Pericardium fibroblast (primary cell): Measurements from ENCODE around the gene SLC35G6. TPM values are rescaled to one million over a fixed set of nuclear protein-coding genes. Genes with fewer than 3 reads are reported as not detected.

ENCODE experiments used
- total RNA-seq: library from RNA; depleted of rRNA; stranded (reverse); fragments of >200 nt; gene quantifications from 2 replicates; pipeline ENCODE4 v1.2.3, GENCODE V29; 2015

The SLC35G6 gene
- not detected in 2 replicates for total RNA-seq

GRCh38 chr17:7481275-7481674 lies at the start of gene SLC35G6:
Gene SLC35G6, plus strand, starts transcription at chr17:7481446. Its CDS starts 71 bp downstream, at chr17:7481517.

GRCh38 chr17:7439462-7440112 lies 41.7 kb upstream of the SLC35G6 start, which contains the start of gene FGF11:
Gene FGF11, plus strand, starts transcription at chr17:7439512. Its CDS starts 109 bp downstream, at chr17:7439621.

GRCh38 chr17:7444682-7445618 lies 36.3 kb upstream of the SLC35G6 start, which contains the start of gene CHRNB1:
Gene CHRNB1, plus strand, starts transcription at chr17:7445061. Its CDS starts 67 bp downstream, at chr17:7445128.

GRCh38 chr17:7479213-7480088 lies 1.8 kb upstream of the SLC35G6 start, which contains the start of gene ZBTB4:
Gene ZBTB4, minus strand, starts transcription at chr17:7479631. Its CDS starts 12,830 bp downstream, at chr17:7466801.

GRCh38 chr17:7484067-7484918 lies 3.0 kb downstream of the SLC35G6 start, which contains the start of gene POLR2A:
Gene POLR2A, plus strand, starts transcription at chr17:7484366.

Other genes starting within 250 kb of the SLC35G6 start
- gene DVL2, start 246.9 kb upstream of the SLC35G6 start, total RNA-seq: 61.8 and 63.7 TPM in 2 replicates
- gene PHF23, start 242.0 kb upstream of the SLC35G6 start, total RNA-seq: 37.1 and 52.7 TPM in 2 replicates
- 916 and 1,059 TPM in 2 replicates for gene GABARAP, start 239.0 kb upstream of the SLC35G6 start, total RNA-seq
- 56.2 and 97.6 TPM in 2 replicates for gene CTDNEP1, start 229.7 kb upstream of the SLC35G6 start, total RNA-seq
- gene ELP5, start 229.2 kb upstream of the SLC35G6 start, total RNA-seq: 24.4 and 27.7 TPM in 2 replicates
- 0.17 and 1.3 TPM in 2 replicates for gene CLDN7, start 219.0 kb upstream of the SLC35G6 start, total RNA-seq
- gene SLC2A4, start 199.7 kb upstream of the SLC35G6 start, total RNA-seq: 0.23 TPM in 1 of 2 replicates, not detected in the other
- 0.60 TPM in 1 of 2 replicates, not detected in the other for gene YBX2, start 186.8 kb upstream of the SLC35G6 start, total RNA-seq
- 327 and 351 TPM in 2 replicates for gene EIF5A, start 173.8 kb upstream of the SLC35G6 start, total RNA-seq
- 65.2 and 92.2 TPM in 2 replicates for gene GPS2, start 166.1 kb upstream of the SLC35G6 start, total RNA-seq
- gene NEURL4, start 152.1 kb upstream of the SLC35G6 start, total RNA-seq: 8.9 and 13.0 TPM in 2 replicates
- gene ACAP1, start 144.9 kb upstream of the SLC35G6 start, total RNA-seq: 0.34 TPM in 1 of 2 replicates, not detected in the other
- 17.2 and 24.3 TPM in 2 replicates for gene KCTD11, start 129.3 kb upstream of the SLC35G6 start, total RNA-seq
- gene TMEM95, start 126.3 kb upstream of the SLC35G6 start, total RNA-seq: not detected in 2 replicates
- 0.09 and 0.47 TPM in 2 replicates for gene TNK1, start 100.4 kb upstream of the SLC35G6 start, total RNA-seq
- gene PLSCR3, start 86.9 kb upstream of the SLC35G6 start, total RNA-seq: 45.7 and 72.9 TPM in 2 replicates
- 83.2 and 132 TPM in 2 replicates for gene TMEM256, start 77.3 kb upstream of the SLC35G6 start, total RNA-seq
- gene NLGN2, start 73.6 kb upstream of the SLC35G6 start, total RNA-seq: 13.5 and 18.6 TPM in 2 replicates
- gene SPEM1, start 61.1 kb upstream of the SLC35G6 start, total RNA-seq: not detected in 2 replicates
- gene SPEM2, start 55.8 kb upstream of the SLC35G6 start, total RNA-seq: not detected in 2 replicates
- gene SPEM3, start 52.6 kb upstream of the SLC35G6 start, total RNA-seq: not detected in 2 replicates
- 1.3 and 2.4 TPM in 2 replicates for gene TMEM102, start 46.0 kb upstream of the SLC35G6 start, total RNA-seq
- 0.43 and 2.0 TPM in 2 replicates for gene FGF11, start 41.9 kb upstream of the SLC35G6 start, total RNA-seq
- gene CHRNB1, start 36.4 kb upstream of the SLC35G6 start, total RNA-seq: 3.7 and 6.7 TPM in 2 replicates
- gene ZBTB4, start 1.8 kb upstream of the SLC35G6 start, total RNA-seq: 25.4 and 29.3 TPM in 2 replicates
- gene POLR2A, start 2.9 kb downstream of the SLC35G6 start, total RNA-seq: 35.5 and 50.7 TPM in 2 replicates
- gene TNFSF12, start 67.6 kb downstream of the SLC35G6 start, total RNA-seq: 14.1 and 17.4 TPM in 2 replicates
- 2.1 and 3.6 TPM in 2 replicates for gene TNFSF13, start 77.3 kb downstream of the SLC35G6 start, total RNA-seq
- 45.6 and 47.5 TPM in 2 replicates for gene SENP3, start 80.5 kb downstream of the SLC35G6 start, total RNA-seq
- gene CD68, start 98.2 kb downstream of the SLC35G6 start, total RNA-seq: 13.4 and 22.7 TPM in 2 replicates
- gene MPDU1, start 102.4 kb downstream of the SLC35G6 start, total RNA-seq: 115 and 144 TPM in 2 replicates
- 0.12 and 0.85 TPM in 2 replicates for gene SOX15, start 108.6 kb downstream of the SLC35G6 start, total RNA-seq
- 17.7 and 41.3 TPM in 2 replicates for gene FXR2, start 133.5 kb downstream of the SLC35G6 start, total RNA-seq
- gene SAT2, start 146.4 kb downstream of the SLC35G6 start, total RNA-seq: 58.8 and 85.5 TPM in 2 replicates
- gene SHBG, start 148.7 kb downstream of the SLC35G6 start, total RNA-seq: 0.12 and 4.1 TPM in 2 replicates
- gene ATP1B2, start 169.5 kb downstream of the SLC35G6 start, total RNA-seq: 0.93 TPM in 1 of 2 replicates, not detected in the other
- gene TP53, start 206.0 kb downstream of the SLC35G6 start, total RNA-seq: 44.9 and 63.2 TPM in 2 replicates
- 3.3 and 6.8 TPM in 2 replicates for gene WRAP53, start 207.0 kb downstream of the SLC35G6 start, total RNA-seq
- gene EFNB3, start 223.8 kb downstream of the SLC35G6 start, total RNA-seq: 3.3 and 4.9 TPM in 2 replicates
- gene DNAH2, start 236.3 kb downstream of the SLC35G6 start, total RNA-seq: 0.26 and 1.1 TPM in 2 replicates